NCI-H2227 treated with DMSO at 0.1 percent for 48 hours (cell line): Measurements from ENCODE around the gene SPINK6.

Source experiments
- DNase-seq: peaks from one replicate; lab custom pipeline; 2025; lab: John Stamatoyannopoulos, UW

Gene SPINK6

GRCh38 chr5:148224117-148224742 is 21.4 kb downstream of the SPINK6 start:
- no peak for DNase-seq

DNA sequence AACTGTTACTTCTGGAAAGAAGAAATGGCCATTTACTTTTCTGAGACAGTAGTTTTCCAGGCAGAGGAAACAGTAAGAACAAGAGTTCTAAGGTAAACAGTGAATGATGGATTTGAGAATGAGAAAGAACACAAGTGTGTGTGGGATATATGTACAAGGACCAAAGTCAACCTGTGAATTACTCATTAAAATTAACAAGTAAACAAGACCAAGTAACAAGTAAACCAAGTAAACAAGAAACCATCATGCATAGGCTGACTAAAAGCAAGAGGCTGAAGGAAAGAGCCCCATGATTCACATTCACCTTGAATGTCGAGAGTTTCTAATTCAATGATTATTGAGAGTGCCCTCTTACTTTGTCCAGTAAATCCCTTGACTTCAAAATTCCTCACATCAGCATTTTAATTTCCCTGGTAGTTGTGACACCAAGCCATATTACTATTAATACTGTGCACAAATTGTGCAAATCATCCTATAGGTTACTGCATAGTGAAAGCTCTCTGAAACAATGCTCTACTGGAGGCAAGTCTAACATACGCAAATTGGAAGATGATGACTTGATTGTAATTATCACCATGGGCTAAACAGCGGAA is 25.6 kb downstream of the SPINK6 start:
- DNase-seq: no peak

DNA sequence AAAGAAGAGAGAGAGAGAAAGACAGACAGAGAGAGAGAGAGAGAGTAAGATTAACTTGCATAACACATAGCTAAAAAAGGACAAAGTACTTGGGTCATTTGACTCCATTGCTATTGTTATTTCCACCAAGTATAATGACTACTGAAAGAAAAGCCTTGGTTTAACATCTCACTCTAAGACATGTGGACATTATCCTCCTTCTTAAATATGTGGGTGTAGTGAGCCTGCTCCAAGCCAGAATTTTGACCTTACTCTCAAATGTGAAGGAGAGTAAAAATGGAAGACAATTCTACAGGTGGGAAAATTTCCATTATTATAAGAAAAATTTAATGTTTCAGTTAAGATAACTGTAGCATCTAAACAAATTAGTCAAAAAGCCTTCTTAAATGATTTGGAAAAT is 27.0 kb downstream of the SPINK6 start:
- DNase-seq: no peak

- DNase-seq: no peak
These were observed 27.4 kb downstream of the SPINK6 start for GRCh38 chr5:148230240-148230639.

DNA sequence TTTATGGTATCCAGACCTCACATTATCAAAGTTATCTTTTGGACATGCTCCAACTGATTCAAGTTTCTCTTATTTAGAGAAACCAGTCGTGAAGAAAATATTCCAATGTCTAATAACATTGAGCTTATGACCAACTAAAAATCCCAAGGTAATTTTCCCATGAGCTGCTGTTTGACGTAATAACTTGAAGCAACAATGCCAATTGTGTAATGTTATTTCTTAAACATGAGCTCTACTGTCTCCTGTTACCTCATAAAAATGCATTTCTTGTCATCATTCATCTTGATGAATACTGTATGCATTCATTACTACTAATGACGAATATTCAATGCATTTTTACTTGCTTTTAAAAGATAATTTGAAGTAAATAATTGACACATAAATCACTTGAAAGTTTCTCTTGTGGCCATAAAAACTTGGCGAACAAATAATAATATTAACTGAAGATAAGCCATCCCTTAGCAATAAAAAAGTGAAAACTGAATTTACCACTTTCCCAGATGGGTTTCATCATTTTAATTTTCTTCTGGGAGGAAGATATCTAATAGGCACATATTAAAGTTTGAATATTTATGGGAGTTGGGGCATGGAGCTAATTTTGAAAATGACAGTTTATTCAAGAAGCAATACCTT is 35.1 kb downstream of the SPINK6 start:
- no peak for DNase-seq

DNA sequence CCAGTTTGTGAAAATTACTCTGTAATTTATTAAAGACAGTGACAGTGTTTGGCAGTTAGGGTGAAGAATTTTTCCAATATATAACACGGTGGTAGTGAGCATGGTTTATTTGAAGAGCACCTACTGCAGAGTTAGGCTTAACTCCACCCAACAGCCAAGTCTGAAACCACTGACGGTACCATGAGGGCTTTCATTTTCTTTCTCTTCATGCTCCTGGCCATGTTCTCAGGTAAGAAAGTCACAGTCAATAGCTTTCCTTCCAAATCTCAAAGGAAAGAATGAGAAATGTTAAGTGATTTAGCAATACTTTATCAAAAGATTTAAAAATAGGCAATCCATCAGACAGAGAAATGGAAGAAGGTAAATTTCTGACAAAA is 35.6 kb downstream of the SPINK6 start, which contains the start of gene MARCOL:
Gene MARCOL (plus strand): TSS at position 108 of the 377 bp plus-strand sequence. CDS start 73 bp downstream, at position 181.
- DNase-seq: no peak

GRCh38 chr5:148248894-148249293 is 46.1 kb downstream of the SPINK6 start:
- DNase-seq: no peak

DNA sequence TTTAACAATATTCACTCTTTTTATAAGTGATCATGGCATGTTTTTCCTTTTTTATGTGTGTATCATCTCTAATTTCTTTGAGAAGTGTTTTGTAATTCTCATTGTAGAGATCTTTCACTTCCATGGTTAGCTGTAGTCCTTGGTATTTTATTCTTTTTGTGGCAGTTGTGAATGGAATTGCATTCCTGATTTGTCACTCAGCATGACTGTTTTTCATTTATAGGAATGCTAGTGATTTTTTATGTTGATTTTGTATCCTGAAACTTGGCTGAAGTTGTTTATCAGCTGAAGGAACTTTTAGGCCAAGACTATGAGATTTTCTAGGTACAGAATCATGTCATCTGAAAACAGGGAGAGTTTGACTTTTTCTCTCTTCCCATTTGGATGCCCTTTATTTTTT is 52.6 kb downstream of the SPINK6 start:
- no peak for DNase-seq

DNA sequence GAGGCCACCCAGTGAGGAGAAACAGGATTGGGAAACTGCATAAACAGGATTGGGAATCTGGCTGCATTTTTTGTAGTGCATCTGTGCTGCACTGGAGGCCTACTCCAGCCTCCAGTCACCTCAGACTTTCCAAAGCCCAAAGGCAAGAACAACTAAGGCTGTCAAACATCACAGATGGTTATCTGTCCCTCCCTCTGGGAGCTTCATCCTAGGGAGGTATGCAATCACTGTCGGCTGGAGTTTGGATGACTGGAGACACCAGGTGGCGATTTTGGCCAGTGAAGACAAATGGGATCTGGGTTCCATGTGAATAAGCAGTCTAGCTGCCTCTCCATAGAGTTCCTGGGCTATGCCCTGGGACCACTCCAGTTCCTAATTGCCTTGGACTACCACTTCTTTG is 56.4 kb downstream of the SPINK6 start:
- no peak for DNase-seq

GRCh38 chr5:148261221-148261620 is 58.4 kb downstream of the SPINK6 start:
- DNase-seq: no peak
